ENCODE data around the gene APEH. TPM values are rescaled to one million over a fixed set of nuclear protein-coding genes. Genes with fewer than 3 reads are reported as not detected.

The APEH gene
- polyA plus RNA-seq, 3 donors: 66.1 to 105 (median 92.6) TPM

DNA sequence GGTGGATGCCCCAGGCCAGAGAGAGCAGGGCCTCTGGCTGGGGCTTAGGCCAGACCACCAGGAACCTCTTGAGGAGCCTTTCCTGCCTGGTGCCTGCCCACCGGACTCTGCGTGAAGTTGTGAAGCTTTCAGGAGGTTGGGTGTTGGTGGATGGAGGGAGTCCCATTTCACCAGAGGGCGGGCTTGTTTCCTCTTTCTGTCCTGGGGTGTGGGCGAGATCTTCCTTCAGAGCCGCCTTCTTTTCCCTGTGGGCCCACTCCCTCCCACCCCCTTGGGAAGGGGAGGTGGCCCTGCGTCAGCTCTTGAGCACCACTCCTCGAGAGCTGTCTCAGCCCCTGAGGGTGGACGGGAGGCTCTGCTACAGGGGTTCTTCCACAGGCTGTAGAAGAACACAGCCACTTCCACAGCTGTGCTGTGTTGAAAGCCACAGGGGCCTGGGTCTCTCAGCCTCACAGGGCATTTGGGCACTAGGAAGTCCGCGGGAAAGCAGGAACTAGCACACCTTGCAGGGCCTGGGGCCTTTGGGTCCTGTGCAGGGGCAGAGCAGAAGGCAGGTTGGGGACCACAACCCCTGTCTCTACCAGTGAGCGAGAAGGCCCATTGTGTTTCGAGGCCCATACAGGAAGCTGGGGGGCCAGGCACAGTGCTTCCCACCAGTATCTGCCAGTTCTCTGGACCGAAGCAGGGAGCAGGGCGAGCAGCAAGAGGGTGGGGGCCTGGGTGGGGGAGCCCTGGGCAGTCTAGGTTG, 43.2 kb downstream of the APEH start:
- intact Hi-C loops (cut with micrococcal nuclease): loop anchor here in 1 of 2 donors (10.0 kb wide), 1 partner anchor 227 kb away; the partner anchor contains the start of gene RBM6

More for the DNA sequence above, 43.2 kb downstream of the APEH start:
- no peak overlapping the region for H3K4me3 ChIP-seq (replicated peaks in 1 of 3; ENCODE audit: low read depth in 2 of 3, low read length in 3 of 3)
- H3K36me3 ChIP-seq (replicated peaks in 1 of 2; ENCODE audit: control insufficient read depth in 1 of 2, insufficient read depth in 2 of 2, low read length in 2 of 2): peaks cover 10 to 30% of the 10 kb centered on the region in 2 donors
- H3K36me3 Mint-ChIP-seq: peaks cover 27 to 39% of the 10 kb centered on the region in 2 donors
- H3K27me3 Mint-ChIP-seq (ENCODE audit: low read depth in 3 of 3): peaks cover 7 to 9% (median 7%) of the 10 kb centered on the region in 3 donors
- no peak overlapping the region for H3K4me3 Mint-ChIP-seq
- no peak overlapping the region for H3K27ac ChIP-seq (ENCODE audit: low read depth in 1 of 2, low read length in 2 of 2)
- no peak overlapping the region for H2AFZ ChIP-seq (ENCODE audit: insufficient read depth, low read depth, low read length, poor library complexity, severe bottlenecking)
- DNase-seq: peak in 1 of 3 donors; percentile 4
- H3K27me3 ChIP-seq (ENCODE audit: control insufficient read depth in 2 of 2, insufficient read depth in 2 of 2, low read length in 2 of 2): peaks cover 0 to 7% of the 10 kb centered on the region in 2 donors
- WGBS (ENCODE audit: insufficient coverage): 95% methylated on average over 7 of the region's 14 CpGs
- H3K9ac ChIP-seq (ENCODE audit: insufficient read depth, low read length, poor library complexity, severe bottlenecking): no peak overlapping the region
- H3K4me1 ChIP-seq (ENCODE audit: control insufficient read depth in 1 of 2, insufficient read depth in 2 of 2, low read length in 2 of 2): peaks cover 19 to 27% of the 10 kb centered on the region in 2 donors
- peaks cover 23% of the 10 kb centered on the region for H4K20me1 ChIP-seq (ENCODE audit: insufficient read depth, low read length)
- H3K4me1 Mint-ChIP-seq: peaks cover 24% of the 10 kb centered on the region
- H3K9me3 Mint-ChIP-seq: peaks cover 0 to 5% (median 0%) of the 10 kb centered on the region in 7 donors
- H3K9me3 ChIP-seq (replicated peaks in 1 of 2; ENCODE audit: control insufficient read depth in 1 of 2, insufficient read depth in 1 of 2, low read length in 2 of 2): no peaks in the 10 kb centered on the region
- H3K27ac Mint-ChIP-seq: peak overlapping the region in 1 of 7 donors; percentile 37
- no peak overlapping the region for H3K4me2 ChIP-seq (replicated peaks; ENCODE audit: extremely low read depth, low read length, poor library complexity, severe bottlenecking)
- TF ChIP-seq, protein P1, sequence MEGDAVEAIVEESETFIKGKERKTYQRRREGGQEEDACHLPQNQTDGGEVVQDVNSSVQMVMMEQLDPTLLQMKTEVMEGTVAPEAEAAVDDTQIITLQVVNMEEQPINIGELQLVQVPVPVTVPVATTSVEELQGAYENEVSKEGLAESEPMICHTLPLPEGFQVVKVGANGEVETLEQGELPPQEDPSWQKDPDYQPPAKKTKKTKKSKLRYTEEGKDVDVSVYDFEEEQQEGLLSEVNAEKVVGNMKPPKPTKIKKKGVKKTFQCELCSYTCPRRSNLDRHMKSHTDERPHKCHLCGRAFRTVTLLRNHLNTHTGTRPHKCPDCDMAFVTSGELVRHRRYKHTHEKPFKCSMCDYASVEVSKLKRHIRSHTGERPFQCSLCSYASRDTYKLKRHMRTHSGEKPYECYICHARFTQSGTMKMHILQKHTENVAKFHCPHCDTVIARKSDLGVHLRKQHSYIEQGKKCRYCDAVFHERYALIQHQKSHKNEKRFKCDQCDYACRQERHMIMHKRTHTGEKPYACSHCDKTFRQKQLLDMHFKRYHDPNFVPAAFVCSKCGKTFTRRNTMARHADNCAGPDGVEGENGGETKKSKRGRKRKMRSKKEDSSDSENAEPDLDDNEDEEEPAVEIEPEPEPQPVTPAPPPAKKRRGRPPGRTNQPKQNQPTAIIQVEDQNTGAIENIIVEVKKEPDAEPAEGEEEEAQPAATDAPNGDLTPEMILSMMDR (IDR thresholded peaks at IDR 0.05): no peak
- H3K79me2 ChIP-seq (ENCODE audit: insufficient read depth, low read length): peaks cover 10% of the 10 kb centered on the region

Measured in CD14-positive monocyte (primary cell).